Stimulated activated CD4-positive, alpha-beta T cell treated with anti-CD3 and anti-CD28 coated beads, Interleukin-1b, Interleukin-23, amount 100 ng/mL, for 1 hour (primary cell): ENCODE results near the gene UBR3.
"Not testable (repeated sequence)": the region's sequence is repeated elsewhere in the genome, so short reads cannot be mapped to it uniquely, and the experiment has no call there.

Source experiments
- DNase-seq, 2 donors: peaks; one replicate each; pipeline ENCODE4 v3.0.0-alpha.2; 2020; ENCODE audit warnings: low read depth in 2 of 2

UBR3 gene

GRCh38 chr2:170113168-170113894 is 286.1 kb downstream of the UBR3 start:
- no peak for DNase-seq

- DNase-seq, result no peak
These were observed 288.4 kb downstream of the UBR3 start for GRCh38 chr2:170115501-170116229.

- no peak for DNase-seq
These were observed 291.4 kb downstream of the UBR3 start for GRCh38 chr2:170118641-170119040.

- DNase-seq, result not testable (repeated sequence)
These were observed 292.1 kb downstream of the UBR3 start for GRCh38 chr2:170119326-170119725.

GRCh38 chr2:170121689-170122088 is 294.4 kb downstream of the UBR3 start:
- DNase-seq, result no peak

- no peak for DNase-seq
These were observed 295.8 kb downstream of the UBR3 start for GRCh38 chr2:170122883-170123547.

- DNase-seq, result no peak
These were observed 296.3 kb downstream of the UBR3 start for GRCh38 chr2:170123593-170123992.

GRCh38 chr2:170126138-170126728 is 299.0 kb downstream of the UBR3 start:
- not testable (repeated sequence) for DNase-seq
